ENCODE measurements around the gene VAT1L. TPM values are rescaled to one million over a fixed set of nuclear protein-coding genes. Genes with fewer than 3 reads are reported as not detected.

Gene VAT1L
- polyA plus RNA-seq, 1 of the 3 experiments (the other 2 are of a cell fraction) = 52.5 TPM

- Histone ChIP-seq H3F3A (replicated peaks; ENCODE audit: insufficient read depth) (peaks cover 19% of the 10 kb centered on the region), H3K79me2 (ENCODE audit: insufficient read depth) (0 out of 2 replicates have a peak, but pooled peaks cover 3% of the 10 kb centered on the region), H4K20me1 (ENCODE audit: insufficient read depth) (no peaks in the 10 kb centered on the region), H3K9me2 (no peaks in the 10 kb centered on the region), H3K4me3 (ENCODE audit: low read depth in 2 of 2, low read length in 1 of 2) (peak overlapping the region in 1 of 2 experiments; percentile 17; a peak in 1 of 4 replicates), H3K36me3 (replicated peaks in 1 of 2; ENCODE audit: control insufficient read depth in 1 of 2, insufficient read depth in 2 of 2, low read length in 1 of 2) (no peaks in the 10 kb centered on the region), H3K9ac (peak overlapping the region; percentile 83), H3K4me1 (ENCODE audit: control insufficient read depth in 1 of 2, insufficient read depth in 2 of 2, low read depth in 1 of 2, low read length in 1 of 2) (peaks cover 3 to 22% of the 10 kb centered on the region in 2 experiments; a peak in 3 of 4 replicates), H3K27me3 (ENCODE audit: insufficient read depth) (no peaks in the 10 kb centered on the region), H3K27ac (ENCODE audit: low read depth in 2 of 2, low read length in 1 of 2) (peak overlapping the region; percentile 81 to 99), H2AFZ (ENCODE audit: low read depth) (peak overlapping the region; percentile 36; the same call in 1 of the 2 replicates), H3K4me2 (peak overlapping the region; percentile 77), H3K9me3 (no peaks in the 10 kb centered on the region)
- 26% methylated on average over 10 of the region's 10 CpGs for WGBS (ENCODE audit: low lambda C conversion rate)
- ChIA-PET POLR2A (no interaction called here), CTCF (no interaction called here)
- DNase-seq = no peak
- TF ChIP-seq POLR2AphosphoS5 (IDR thresholded peaks at IDR 0.05; ENCODE audit: low read depth, low read length) (no peak), EP300 (IDR thresholded peaks at IDR 0.05; ENCODE audit: borderline replicate concordance in 1 of 2, low read depth in 1 of 2, low read length in 1 of 2) (peak in 1 of 2 experiments; percentile 56; a peak in 1 of 4 replicates), CTCF (IDR thresholded peaks at IDR 0.05) (no peak), TCF12 (IDR thresholded peaks at IDR 0.05) (peak; percentile 80), REST (IDR thresholded peaks at IDR 0.05; ENCODE audit: low read depth, low read length) (no peak), NRF1 (IDR thresholded peaks at IDR 0.05; ENCODE audit: low read depth, low read length) (no peak), CHD2 (IDR thresholded peaks at IDR 0.05; ENCODE audit: low read length, partially characterized antibody) (no peak), RXRA (IDR thresholded peaks at IDR 0.05; ENCODE audit: borderline replicate concordance, low read depth) (no peak; the same call in 1 of the 2 replicates), USF2 (IDR thresholded peaks at IDR 0.05; ENCODE audit: borderline replicate concordance, low read depth, low read length) (no peak), JUND (IDR thresholded peaks at IDR 0.05) (peak; percentile 60; the same call in 1 of the 2 replicates), MAX (IDR thresholded peaks at IDR 0.05; ENCODE audit: low read depth) (no peak), ZBTB33 (IDR thresholded peaks at IDR 0.05; ENCODE audit: borderline replicate concordance, low read depth) (no peak), RCOR1 (IDR thresholded peaks at IDR 0.05; ENCODE audit: low read length) (no peak), USF1 (IDR thresholded peaks at IDR 0.05; ENCODE audit: borderline replicate concordance, low read depth) (no peak), TEAD4 (IDR thresholded peaks at IDR 0.05; ENCODE audit: borderline replicate concordance, insufficient read depth) (0 out of 2 replicates have a peak, but pooled peaks have one; percentile 22), GATA2 (CRISPR knock-in tag; IDR thresholded peaks at IDR 0.05) (no peak), FOXJ3 (CRISPR knock-in tag; IDR thresholded peaks at IDR 0.05) (no peak), FOSL2 (IDR thresholded peaks at IDR 0.05; ENCODE audit: borderline replicate concordance, low read depth) (peak; percentile 58; the same call in 1 of the 2 replicates), SIN3A (IDR thresholded peaks at IDR 0.05; ENCODE audit: borderline replicate concordance, low read depth, low read length) (no peak), SMC3 (IDR thresholded peaks at IDR 0.05; ENCODE audit: low read depth, low read length) (no peak), TAF1 (IDR thresholded peaks at IDR 0.05; ENCODE audit: borderline replicate concordance, low read depth, low read length) (peak; percentile 35; the same call in 1 of the 2 replicates)
Observed at GRCh38 chr16:77833921-77834634, 45.7 kb downstream of the VAT1L start.
